ENCODE measurements around the gene MYO1D. TPM values are rescaled to one million over a fixed set of nuclear protein-coding genes. Genes with fewer than 3 reads are reported as not detected.

Gene MYO1D
- total RNA-seq, 1 experiment from 2014 or later = 1.3 TPM

DNA sequence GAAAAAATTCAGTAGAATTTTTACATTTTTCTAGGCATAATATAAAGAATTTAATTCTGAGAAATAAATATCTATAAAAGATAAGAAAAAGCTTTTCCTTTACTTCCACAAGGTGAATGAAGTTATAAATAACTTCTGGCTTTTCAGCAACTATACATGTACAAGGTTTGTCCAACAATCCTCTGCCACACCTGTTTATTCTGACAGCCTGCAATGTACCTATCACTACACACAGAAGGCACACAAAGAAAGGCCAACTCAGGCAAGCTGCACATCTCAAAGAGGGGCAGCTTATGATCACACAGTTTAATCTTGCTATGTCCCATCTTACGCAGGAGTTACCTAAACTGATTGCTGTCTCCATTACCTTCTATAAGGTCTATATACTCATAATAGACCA lies 120.2 kb downstream of the MYO1D start:
- H3K4me1 ChIP-seq (ENCODE audit: control insufficient read depth, insufficient read depth, low read length) = no peaks in the 10 kb centered on the region
- POLR2A ChIA-PET = no interaction called here
- no peak for TF ChIP-seq REST (IDR thresholded peaks at IDR 0.05; ENCODE audit: insufficient read depth in 1 of 2, low read depth in 2 of 2, low read length in 1 of 2)
- no peak for TF ChIP-seq TCF7L2 (IDR thresholded peaks at IDR 0.05; ENCODE audit: low read depth, low read length)
- no peak for TF ChIP-seq POLR2AphosphoS5 (IDR thresholded peaks at IDR 0.05; ENCODE audit: low read depth, low read length)
- no peak for TF ChIP-seq SIN3A (IDR thresholded peaks at IDR 0.05; ENCODE audit: borderline replicate concordance, insufficient read depth, low read depth, low read length)
- TF ChIP-seq CTCF (IDR thresholded peaks at IDR 0.05) = no peak
- intact Hi-C loops (cut with micrococcal nuclease; ENCODE audit: unreplicated experiment) = no loop called here
- H3K9me3 ChIP-seq (ENCODE audit: control insufficient read depth, insufficient read depth, low read depth, low read length) = no peaks in the 10 kb centered on the region
- H3K36me3 ChIP-seq (ENCODE audit: control insufficient read depth, insufficient read depth, low read length) = no peaks in the 10 kb centered on the region
- in situ Hi-C loops (cut with HindIII; ENCODE audit: low pct_unique_long_range_greater_than_20kb, low sequenced_read_pairs) = no loop called here
- no TSS peak for BruUV-seq (replicated peaks)
- H3K27ac ChIP-seq (ENCODE audit: low read length) = no peak overlapping the region
- ATAC-seq (no peak), DNase-seq (ENCODE audit: low read depth, low spot score) (no peak)
- peaks cover 6% of the 10 kb centered on the region for H3K27me3 ChIP-seq (ENCODE audit: control insufficient read depth, insufficient read depth, low read length)
- CTCF ChIA-PET = interaction anchor here (0.7 kb wide), 1 partner anchor 61 kb away, joined by 6 read pairs; no protein-coding TSS in a partner anchor
- no peak overlapping the region for H3K4me3 ChIP-seq (ENCODE audit: low read depth in 2 of 2, low read length in 2 of 2)

DNA sequence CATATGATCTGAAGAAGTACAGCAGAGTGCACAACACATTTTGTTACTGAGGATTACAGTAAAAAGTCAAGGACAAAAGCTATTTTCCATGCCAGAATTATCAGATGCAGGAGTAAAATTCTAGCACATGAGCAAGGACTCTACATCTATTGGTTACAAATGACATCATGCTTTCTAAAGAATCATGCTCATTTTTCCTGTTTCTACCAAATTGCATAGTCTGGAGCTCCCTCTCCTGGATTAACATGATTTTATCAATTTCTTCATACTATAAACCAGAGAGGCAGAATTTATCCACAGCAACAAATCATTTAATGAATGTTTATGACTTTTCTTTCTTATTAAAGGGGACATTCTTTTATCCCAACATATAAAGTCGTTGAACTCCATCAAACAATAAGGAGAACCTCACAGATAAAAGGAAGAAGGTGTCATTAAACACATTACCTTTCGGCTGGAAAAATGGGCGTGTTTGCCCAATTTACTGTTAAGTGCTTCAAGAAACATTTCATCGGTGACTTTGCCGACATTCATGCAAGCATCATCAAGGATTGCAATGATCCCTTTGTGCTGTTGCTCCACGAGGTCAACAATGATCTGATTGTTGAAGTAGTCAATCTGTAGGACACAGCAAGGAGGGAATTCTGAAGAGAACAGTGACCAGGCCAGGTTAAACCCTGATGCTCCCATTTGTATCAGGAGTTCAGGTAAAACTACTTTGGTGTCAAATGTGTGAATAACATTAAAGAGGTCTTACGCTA lies 121.7 kb downstream of the MYO1D start:
- H3K4me3 ChIP-seq (ENCODE audit: low read depth in 2 of 2, low read length in 2 of 2) = no peak overlapping the region
- ATAC-seq (peak; percentile 81), DNase-seq (ENCODE audit: low read depth, low spot score) (peak; percentile 28)
- ChIA-PET CTCF (interaction anchor here (0.7 to 1.2 kb wide), 2 partner anchors 97 to 1475 kb away, joined by 3 read pairs; no protein-coding TSS in a partner anchor), POLR2A (no interaction called here)
- peaks cover 6% of the 10 kb centered on the region for H3K27me3 ChIP-seq (ENCODE audit: control insufficient read depth, insufficient read depth, low read length)
- in situ Hi-C loops (cut with HindIII; ENCODE audit: low pct_unique_long_range_greater_than_20kb, low sequenced_read_pairs) = no loop called here
- H3K9me3 ChIP-seq (ENCODE audit: control insufficient read depth, insufficient read depth, low read depth, low read length) = no peaks in the 10 kb centered on the region
- intact Hi-C loops (cut with micrococcal nuclease; ENCODE audit: unreplicated experiment) = loop anchor here (1.0 kb wide), 1 partner anchor 79 kb away; no protein-coding TSS in a partner anchor
- H3K4me1 ChIP-seq (ENCODE audit: control insufficient read depth, insufficient read depth, low read length) = no peaks in the 10 kb centered on the region
- no TSS peak for BruUV-seq (replicated peaks)
- H3K36me3 ChIP-seq (ENCODE audit: control insufficient read depth, insufficient read depth, low read length) = no peaks in the 10 kb centered on the region
- TF ChIP-seq POLR2AphosphoS5 (IDR thresholded peaks at IDR 0.05; ENCODE audit: low read depth, low read length) (no peak), CTCF (IDR thresholded peaks at IDR 0.05) (peak; percentile 52; the same call in 1 of the 2 replicates), SIN3A (IDR thresholded peaks at IDR 0.05; ENCODE audit: borderline replicate concordance, insufficient read depth, low read depth, low read length) (no peak), REST (IDR thresholded peaks at IDR 0.05; ENCODE audit: insufficient read depth in 1 of 2, low read depth in 2 of 2, low read length in 1 of 2) (no peak)
- no peak overlapping the region for H3K27ac ChIP-seq (ENCODE audit: low read length)

Data from Panc1 (cell line).